Subcutaneous adipose tissue (tissue), 4 donors: ENCODE data around the gene SLIT1. TPM values are rescaled to one million over a fixed set of nuclear protein-coding genes. Genes with fewer than 3 reads are reported as not detected.

Experiments
- total RNA-seq, 4 donors: library from RNA; depleted of rRNA; stranded (reverse); fragments of >200 nt; gene quantifications; one replicate each; pipeline ENCODE4 v1.1.0, GENCODE V29; 2016
- TF ChIP-seq, protein P1 (sequence below): fragments of 450-650 bp; IDR thresholded peaks from one replicate; pipeline ENCODE4 v1.5.1; 2016; ENCODE audit warnings: low read depth, mild to moderate bottlenecking, control low read depth, antibody characterized with exemption, moderate library complexity

The SLIT1 gene
- total RNA-seq, 4 donors from 2014 or later: 0.19 to 0.44 (median 0.33) TPM; not detected in 1

DNA sequence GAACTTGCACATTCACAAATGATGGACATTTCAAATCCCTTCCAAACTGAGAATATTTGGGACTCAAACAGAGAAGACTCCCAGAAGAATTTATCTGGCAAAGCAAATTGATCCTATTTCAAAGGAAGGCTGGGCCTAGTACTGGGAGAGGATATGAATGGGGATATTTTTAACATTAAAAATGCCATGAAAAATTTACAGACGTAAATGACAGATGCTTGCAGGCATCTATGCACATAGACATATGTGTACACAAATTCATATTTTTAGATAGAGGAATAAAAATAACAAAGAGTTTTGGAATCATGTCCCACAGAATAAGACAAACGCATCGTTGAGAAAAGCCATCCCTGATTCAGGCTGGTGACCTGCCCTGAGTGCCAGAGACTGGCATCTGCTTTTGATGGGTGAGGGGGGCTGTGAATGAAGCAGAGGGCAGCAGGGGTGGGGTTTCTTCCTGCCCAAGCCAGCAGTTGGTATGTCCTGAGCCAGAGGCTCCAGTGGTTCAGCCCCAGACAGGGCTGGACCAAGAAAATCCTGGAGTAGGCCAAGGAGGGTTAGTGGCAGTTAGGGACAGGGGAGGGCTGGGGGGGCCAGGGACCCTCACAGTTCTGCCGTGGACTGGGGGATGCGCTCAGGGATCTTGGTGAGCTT is 138.5 kb downstream of the SLIT1 start:
- TF ChIP-seq, protein P1, sequence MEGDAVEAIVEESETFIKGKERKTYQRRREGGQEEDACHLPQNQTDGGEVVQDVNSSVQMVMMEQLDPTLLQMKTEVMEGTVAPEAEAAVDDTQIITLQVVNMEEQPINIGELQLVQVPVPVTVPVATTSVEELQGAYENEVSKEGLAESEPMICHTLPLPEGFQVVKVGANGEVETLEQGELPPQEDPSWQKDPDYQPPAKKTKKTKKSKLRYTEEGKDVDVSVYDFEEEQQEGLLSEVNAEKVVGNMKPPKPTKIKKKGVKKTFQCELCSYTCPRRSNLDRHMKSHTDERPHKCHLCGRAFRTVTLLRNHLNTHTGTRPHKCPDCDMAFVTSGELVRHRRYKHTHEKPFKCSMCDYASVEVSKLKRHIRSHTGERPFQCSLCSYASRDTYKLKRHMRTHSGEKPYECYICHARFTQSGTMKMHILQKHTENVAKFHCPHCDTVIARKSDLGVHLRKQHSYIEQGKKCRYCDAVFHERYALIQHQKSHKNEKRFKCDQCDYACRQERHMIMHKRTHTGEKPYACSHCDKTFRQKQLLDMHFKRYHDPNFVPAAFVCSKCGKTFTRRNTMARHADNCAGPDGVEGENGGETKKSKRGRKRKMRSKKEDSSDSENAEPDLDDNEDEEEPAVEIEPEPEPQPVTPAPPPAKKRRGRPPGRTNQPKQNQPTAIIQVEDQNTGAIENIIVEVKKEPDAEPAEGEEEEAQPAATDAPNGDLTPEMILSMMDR: no peak

DNA sequence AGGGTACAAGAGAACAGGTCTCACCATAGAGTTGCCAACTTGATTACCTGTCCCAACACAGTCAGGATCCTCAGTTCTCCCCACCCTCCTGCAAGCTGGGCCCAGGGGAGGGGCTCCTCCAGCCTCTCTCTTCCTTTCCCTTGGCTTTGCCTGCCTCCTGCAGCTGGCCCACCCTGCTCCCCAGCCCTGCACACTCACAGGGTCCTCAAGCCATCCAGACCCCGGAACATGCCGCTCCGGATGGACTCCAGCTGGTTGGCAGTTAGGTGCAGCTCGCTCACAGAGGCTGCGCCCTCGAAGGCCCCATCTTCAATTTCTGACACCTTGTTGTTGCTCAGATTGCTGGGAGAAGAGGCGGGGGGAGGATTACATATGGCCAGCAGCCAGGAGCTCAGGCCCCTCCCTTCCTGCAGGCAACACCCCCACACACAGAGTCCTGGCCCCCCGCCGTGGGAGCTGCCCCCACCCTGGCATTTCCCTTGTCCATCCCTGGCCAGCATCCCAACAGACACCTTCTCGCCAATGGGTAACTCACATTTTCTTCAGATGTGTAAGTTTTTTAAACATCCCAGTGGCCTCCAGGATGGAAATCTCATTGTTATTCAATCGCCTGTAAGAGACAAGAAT is 139.2 kb downstream of the SLIT1 start:
- TF ChIP-seq, protein P1: no peak

DNA sequence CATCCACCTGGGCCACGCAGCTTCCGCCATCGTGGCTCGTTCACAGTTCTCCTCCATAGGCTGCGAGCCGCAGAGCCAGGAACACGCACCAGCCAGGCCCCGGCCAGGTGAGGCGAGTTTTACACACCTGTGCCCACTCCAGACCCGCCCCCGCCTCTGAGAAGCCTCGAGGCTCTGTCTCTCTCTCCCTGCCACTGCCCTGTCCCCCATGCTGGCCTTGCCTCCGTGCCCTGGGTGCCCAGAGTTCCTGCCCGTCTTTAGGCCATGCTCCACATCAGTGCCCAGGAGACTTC is 142.2 kb downstream of the SLIT1 start:
- TF ChIP-seq, protein P1: no peak

DNA sequence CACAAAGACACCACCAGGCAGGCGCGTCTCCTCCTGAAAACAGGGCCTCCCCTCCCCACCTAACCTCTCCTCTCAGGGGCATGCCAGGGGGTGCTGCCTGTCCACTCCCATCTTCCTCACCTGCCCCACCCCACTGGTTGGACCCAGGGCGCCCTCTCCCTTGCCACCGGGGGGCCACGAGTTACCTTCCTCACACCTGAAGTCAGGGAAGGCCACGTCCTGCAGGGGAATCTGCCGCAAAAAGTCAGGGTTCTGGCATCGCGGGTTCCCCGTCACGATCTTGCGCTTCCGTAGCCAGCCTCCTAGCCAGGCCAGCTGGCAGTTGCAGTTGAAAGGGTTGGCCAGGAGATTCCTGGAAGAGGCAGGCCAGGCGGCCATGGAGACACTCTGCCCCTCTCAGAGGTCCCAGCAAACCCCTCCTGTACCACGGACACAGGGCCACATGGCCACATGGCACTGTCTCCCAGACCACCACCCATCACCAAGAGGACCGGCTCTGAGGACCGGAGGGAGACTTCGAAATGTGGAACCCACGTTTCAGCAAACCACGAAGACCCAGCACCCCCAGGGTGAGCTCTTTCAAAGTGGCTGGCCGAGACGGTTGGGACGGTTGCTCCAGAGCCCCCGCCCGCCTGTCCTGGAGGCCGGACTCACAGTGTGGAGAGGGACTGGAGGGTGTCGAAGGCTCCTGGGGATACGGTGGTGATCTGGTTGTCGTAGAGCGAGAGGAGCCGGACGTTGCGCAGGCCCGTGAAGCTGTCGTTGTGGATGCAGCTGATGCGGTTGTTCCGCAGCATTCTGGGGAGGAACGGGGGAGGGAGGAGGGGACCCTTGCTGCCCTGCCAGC is 142.8 kb downstream of the SLIT1 start:
- TF ChIP-seq, protein P1: no peak

DNA sequence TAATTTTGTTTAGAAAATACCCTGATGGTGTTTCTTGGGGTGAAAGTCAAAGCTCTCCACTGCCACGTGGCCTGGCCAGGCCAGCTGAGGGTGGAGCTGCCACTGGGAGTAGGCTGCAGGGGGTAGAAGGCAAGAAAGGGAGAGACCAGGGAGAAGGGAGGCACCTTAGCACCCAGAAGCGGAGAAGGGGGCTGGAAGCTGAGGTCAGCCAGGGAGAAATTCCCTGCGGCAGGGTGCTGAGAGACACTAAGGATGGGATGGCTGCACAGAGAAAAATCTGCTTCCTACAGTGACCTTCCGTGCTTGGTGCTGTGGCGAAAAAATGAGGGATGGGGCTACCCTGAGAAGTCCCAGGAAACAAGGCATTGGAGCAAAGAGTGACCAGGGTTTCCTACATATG is 143.7 kb downstream of the SLIT1 start:
- TF ChIP-seq, protein P1: no peak

DNA sequence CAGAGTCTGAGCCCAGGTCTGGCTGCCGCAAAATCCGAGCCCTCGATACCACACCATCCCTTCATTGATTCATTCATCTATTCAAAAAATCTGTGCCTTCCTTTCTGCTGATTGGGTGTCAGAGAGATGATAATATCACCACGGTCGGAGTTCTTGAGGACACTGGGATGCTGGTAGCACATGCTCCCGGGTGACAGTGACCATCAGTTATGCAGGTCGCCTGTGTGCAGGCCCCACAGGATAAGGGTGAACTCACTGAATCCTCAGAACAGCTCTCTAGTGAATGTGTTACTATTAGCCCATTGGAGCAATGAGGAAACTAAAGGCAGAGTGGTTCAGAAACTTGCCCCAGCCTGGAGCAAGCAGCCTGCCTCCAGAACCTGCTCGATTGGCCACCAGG is 145.1 kb downstream of the SLIT1 start:
- TF ChIP-seq, protein P1: no peak

DNA sequence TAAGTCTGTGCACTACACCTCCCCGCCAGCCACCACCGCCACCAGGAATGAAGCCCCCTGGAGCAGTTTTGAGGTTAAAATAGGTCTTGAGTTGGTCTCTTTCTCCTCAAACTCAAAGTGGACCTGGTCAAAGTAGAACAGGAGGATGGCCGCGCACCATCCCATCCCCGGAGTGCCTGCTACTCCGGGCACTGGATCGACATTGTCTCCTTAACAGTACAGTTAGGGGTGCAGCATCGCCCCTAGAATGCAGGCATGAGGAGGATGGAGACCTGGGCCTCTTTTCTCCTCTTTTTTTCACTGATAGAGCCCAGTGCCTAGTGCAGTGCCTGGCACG is 145.5 kb downstream of the SLIT1 start:
- TF ChIP-seq, protein P1: no peak
